Suppressor macrophage treated with lipopolysaccharide for 1 hour (primary cell): ENCODE data around the gene DOCK10.

Experiments
- DNase-seq, 3 donors: peaks; one replicate each; pipeline ENCODE4 v3.0.0-alpha.2; 2020 to 2022

The DOCK10 gene

GRCh38 chr2:224973112-224974016 is 68.9 kb downstream of the DOCK10 start:
- DNase-seq, result peak; percentile 46 to 63 (median 53)

DNA sequence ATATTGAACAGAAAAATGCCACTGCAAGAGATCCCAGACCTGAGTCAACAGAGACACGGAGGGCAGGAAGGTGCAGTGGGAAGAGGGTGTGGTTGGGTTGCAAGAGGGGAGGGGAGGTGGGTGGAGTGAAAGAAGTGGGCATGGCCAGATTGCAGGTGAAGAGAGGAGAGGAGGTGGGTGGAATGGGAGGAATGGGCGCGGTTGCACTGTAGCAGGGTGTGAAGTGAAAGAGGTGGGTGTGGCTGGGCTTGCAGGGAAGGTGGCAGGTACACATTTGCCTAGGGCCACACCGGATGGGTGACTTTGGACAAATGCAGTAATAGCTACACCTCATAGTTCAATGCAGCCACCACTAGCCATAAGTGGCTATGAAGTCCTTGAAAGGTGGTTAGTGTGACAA is 71.1 kb downstream of the DOCK10 start:
- no peak for DNase-seq

GRCh38 chr2:224970311-224970710 is 72.0 kb downstream of the DOCK10 start:
- DNase-seq, result peak in 1 of 3 donors; percentile 21

DNA sequence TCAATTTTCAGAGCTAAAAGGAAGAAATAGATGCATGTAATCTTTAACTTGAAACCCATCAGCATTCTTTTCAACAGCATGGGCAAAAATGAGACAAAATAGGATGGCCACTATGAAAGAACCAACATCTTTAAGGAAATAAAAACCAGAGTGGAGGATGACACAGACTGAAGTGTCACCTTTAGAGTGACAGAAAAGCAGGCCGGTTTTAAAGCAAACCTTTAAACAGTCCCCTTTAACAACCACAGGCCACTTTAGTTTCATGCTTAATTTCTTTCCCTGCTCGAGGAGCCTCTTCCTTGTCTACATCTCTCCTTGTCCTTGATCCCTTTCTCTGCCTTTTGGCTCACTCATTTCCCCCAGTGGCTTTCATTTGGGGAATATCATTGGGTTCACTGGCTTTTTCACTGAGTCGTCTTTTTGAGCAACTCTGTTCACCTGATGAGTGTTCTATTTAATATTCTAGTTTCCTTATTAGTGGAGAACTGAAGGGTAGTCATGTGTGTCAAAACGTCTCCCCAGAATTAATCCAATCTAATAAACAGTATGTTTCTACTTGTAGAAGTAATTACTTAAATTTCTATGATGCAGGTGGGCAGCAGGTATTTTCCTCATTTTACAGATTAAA is 72.5 kb downstream of the DOCK10 start:
- no peak for DNase-seq

GRCh38 chr2:224969095-224969494 is 73.2 kb downstream of the DOCK10 start:
- no peak for DNase-seq

- DNase-seq, result no peak
Measured at GRCh38 chr2:224968051-224968450, 74.2 kb downstream of the DOCK10 start.

DNA sequence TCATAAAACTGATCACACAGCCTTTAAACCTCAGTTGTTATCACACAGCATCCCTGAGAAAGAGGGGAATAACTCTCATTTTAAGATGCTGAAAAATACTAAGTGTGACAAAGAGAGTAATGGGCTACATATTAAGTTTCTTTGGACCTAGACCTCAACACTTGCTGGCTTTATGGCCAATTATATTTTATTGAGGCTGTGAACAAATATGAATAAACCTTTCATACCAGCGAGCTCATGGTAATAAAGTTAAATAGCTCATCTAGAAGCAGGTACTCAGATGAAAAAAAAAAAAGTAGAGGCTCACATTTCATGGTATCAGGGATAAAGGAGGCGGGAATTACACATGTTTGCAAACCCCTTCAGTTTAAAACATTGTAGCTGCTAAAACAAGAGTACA is 75.7 kb downstream of the DOCK10 start:
- no peak for DNase-seq

DNA sequence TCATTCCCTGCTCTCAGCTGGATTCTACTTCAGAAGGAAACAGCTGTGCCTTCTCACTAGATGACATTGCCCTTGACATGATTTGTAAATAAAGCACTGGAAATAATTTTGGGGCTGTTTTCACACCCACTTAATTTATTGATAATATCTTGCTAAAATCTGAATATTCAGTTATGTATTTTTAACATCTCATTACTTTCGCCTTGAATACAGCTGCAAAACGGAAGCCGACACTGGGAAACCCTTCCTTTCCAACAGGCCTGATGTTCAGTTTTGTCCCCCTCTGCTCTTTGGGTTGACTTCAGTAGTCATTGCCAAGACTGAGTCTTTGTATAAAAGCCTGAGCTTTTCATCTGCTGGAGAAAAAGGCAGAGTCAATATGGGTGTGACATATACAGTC is 82.7 kb downstream of the DOCK10 start:
- DNase-seq, result no peak

GRCh38 chr2:224958873-224959272 is 83.4 kb downstream of the DOCK10 start:
- peak in 2 of 3 donors; percentile 23 to 38 for DNase-seq

DNA sequence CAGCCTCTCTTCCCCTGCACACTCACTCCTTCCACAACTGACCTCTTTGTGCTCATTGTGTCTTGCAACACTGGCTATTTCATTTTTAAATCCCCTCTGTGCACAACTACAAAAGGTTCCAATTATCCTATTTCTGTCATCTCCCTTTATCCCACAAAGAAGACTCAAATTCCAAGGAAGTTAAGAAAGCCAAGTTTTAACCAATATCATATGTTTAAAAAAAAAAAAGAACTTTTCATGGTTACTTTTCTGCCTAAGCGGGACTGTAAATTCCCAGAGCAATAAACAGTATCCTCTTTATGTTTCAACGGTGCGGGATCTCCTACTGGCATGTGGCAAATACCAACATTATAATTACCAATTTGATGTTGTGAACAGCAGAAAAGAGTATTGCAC is 83.8 kb downstream of the DOCK10 start:
- no peak for DNase-seq

GRCh38 chr2:224957540-224958461 is 84.5 kb downstream of the DOCK10 start:
- DNase-seq, result peak; percentile 41 to 60 (median 54)

GRCh38 chr2:224956706-224957105 is 85.6 kb downstream of the DOCK10 start:
- no peak for DNase-seq

- DNase-seq, result no peak
Measured at GRCh38 chr2:224954980-224955379, 87.3 kb downstream of the DOCK10 start.

GRCh38 chr2:224952936-224953657 is 89.2 kb downstream of the DOCK10 start:
- DNase-seq, result peak; percentile 56 to 71 (median 67)

DNA sequence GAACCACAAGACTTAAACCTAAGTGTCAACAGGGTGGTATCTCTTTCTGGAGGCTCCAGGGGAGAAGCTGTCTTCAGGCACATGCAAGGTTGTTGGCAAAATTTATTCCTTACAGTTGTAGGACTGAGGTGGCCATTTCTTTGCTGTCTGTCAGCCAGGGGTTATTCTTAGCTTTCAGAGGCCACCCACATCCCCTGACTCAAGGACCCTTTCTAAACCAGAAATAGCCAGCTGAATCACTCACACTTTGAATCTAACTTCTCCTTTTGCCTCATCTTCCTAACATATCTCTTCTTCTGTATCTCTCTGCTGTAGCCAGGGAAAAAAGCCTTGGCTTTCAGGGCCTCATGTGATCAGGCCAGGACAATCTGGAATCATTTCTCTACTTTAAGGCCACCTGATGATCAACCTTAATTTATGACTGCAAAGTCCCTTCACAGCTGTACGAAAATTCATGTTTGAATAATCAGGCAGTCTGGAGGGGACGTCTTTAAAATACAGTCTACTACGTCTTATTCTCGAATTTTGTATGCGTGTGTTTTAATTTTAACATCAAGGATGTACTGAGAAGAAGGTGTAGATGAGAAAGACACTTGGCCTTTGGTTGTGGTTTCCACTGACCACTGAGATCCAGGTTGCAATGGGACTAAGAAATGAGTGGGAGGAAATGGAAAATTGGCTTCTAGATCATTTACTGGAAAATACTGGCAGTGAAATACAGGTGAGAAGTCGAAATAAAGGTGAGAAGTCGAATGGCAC is 90.4 kb downstream of the DOCK10 start:
- DNase-seq, result peak; percentile 76 to 87 (median 86)

DNA sequence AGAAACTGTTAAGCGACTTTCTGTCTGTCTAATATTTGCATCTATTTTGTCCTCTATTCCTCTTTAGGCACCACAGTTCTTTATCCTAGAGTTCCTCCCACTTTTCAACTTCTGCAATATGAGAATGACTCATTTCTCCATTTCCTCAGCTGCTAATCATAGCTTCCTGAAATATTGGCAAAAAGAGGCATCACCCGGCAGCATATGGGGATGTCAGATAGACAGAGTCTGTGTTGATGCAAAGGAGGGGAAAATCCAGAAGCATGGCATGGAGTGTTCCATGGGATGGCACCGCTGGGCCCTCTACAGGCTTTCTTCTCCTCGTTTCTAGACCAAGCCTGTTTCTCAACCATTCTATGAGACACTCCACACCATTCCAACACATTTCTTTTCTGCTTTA is 93.4 kb downstream of the DOCK10 start:
- DNase-seq, result peak; percentile 92 to 98 (median 97)

- no peak for DNase-seq
Measured at GRCh38 chr2:224948005-224948404, 94.3 kb downstream of the DOCK10 start.

DNA sequence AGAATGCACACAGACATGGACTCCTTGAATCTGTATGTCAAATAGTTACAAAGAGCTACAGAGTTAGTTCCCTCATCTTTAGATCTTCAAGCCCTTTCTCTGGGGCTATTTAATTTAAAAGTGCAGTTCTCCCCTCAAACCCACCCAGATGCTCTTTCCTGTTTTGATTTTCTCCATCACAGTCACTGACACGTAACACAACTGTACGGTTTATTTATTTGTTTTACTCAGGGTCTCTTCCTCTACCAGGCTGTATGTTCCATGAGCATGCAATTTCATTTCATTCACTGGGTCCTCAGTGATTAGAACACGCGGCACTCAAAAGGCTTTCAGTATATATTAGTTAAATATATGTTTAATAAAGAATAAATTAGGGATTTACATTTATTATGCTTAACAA is 94.7 kb downstream of the DOCK10 start:
- DNase-seq, result no peak

- peak; percentile 78 to 97 (median 96) for DNase-seq
Measured at GRCh38 chr2:224946895-224947294, 95.4 kb downstream of the DOCK10 start.

DNA sequence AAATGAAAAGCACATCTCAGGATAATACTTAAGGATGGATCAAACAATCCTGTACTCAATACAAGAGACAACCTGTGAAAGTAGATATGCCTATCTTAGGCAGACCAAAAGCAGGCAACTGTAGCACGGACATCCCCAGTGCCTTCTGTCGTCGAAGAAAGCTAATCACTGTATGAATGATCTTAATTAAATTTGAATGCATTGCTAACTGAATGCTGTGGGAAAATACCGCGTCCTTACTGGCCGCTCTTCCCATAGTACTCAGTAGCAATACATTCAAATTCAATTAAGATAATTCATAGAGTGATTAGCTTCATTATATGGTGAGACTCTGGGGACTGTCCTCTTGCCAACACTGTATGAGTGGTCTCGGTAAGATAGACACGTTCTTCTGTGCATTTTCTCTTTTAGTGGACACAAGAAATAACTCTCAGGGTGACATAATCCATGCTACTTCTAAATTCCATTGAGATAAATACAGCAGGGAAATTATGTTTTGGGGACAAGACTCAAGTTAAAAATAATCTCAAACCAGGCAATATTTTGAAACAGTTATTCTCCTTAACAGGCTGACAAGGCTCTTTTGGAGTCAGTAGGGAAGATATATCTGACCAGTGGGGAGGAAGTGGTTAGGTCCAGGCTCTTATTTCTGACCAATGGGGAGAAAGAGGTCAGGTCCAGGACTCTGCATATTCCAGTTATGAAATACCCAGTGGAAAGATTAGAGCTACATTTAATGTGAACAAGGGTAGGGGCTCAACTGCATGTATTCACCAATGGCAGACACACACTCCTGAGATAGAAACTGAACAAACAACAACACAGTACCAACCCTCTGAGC is 97.3 kb downstream of the DOCK10 start:
- DNase-seq, result peak; percentile 62 to 76 (median 73)
